Panc1 (cell line): ENCODE measurements around the gene FOXO1. TPM values are rescaled to one million over a fixed set of nuclear protein-coding genes. Genes with fewer than 3 reads are reported as not detected.

Experiments
- ATAC-seq: fragments of 200-7000 bp; cut with Tn5 transposase; 2 replicates; pipeline ENCODE4 v1.9.1; 2020; ENCODE audit warnings: mild to moderate bottlenecking, moderate library complexity
- BruUV-seq: library from RNA; stranded (reverse); fragments of 400-500 nt; replicated peaks from 2 replicates; lab custom pipeline; 2021; lab: Mats Ljungman, UMichigan
- CTCF ChIA-PET: fragments of 300-600 bp; sonication (Branson Sonifier 250); formaldehyde crosslinking; loops from one replicate; lab custom pipeline; 2022; ENCODE audit warnings: antibody characterized with exemption; lab: Charles Lee
- POLR2A ChIA-PET: fragments of 300-600 bp; sonication (Branson Sonifier 250); formaldehyde crosslinking; loops from one replicate; lab custom pipeline; 2022; ENCODE audit warnings: antibody characterized with exemption; lab: Charles Lee
- DNase-seq: peaks from one replicate; pipeline ENCODE4 v3.0.0-alpha.2; 2010; ENCODE audit warnings: low read depth, low spot score
- H3K27ac ChIP-seq: 2 replicates; pipeline ENCODE4 v1.5.1; 2011; ENCODE audit warnings: mild to moderate bottlenecking, low read length, inconsistent platforms
- H3K27me3 ChIP-seq: fragments of 200-500 bp; sonication (Bioruptor generic); 2 replicates; pipeline ENCODE4 v1.6.0; 2014; ENCODE audit warnings: low read length, inconsistent platforms; ENCODE audit not compliant: control insufficient read depth, insufficient read depth
- H3K36me3 ChIP-seq: fragments of 200-500 bp; sonication (Bioruptor generic); 2 replicates; pipeline ENCODE4 v1.5.1; 2014; ENCODE audit warnings: inconsistent platforms, mild to moderate bottlenecking, low read length, moderate library complexity; ENCODE audit not compliant: control insufficient read depth, insufficient read depth
- H3K4me1 ChIP-seq: 2 replicates; pipeline ENCODE4 v1.5.1; 2011; ENCODE audit warnings: inconsistent platforms, mild to moderate bottlenecking, low read length, moderate library complexity; ENCODE audit not compliant: control insufficient read depth, insufficient read depth
- H3K4me3 ChIP-seq, 2 experiments: 2 replicates each; pipeline ENCODE4 v1.5.1; 2011 to 2012; ENCODE audit warnings: low read depth in 2 of 2, low read length in 2 of 2, mild to moderate bottlenecking in 2 of 2, inconsistent platforms in 1 of 2, moderate library complexity in 1 of 2
- H3K9me3 ChIP-seq: fragments of 200-500 bp; sonication (Bioruptor generic); 2 replicates; pipeline ENCODE4 v1.5.1; 2014; ENCODE audit warnings: low read depth, mild to moderate bottlenecking, inconsistent platforms, low read length, moderate library complexity; ENCODE audit not compliant: control insufficient read depth, insufficient read depth
- CTCF ChIP-seq: fragments of 450-650 bp; IDR thresholded peaks from 2 replicates; pipeline ENCODE4 v1.5.1; 2017; ENCODE audit warnings: mild to moderate bottlenecking
- POLR2AphosphoS5 ChIP-seq: IDR thresholded peaks from 2 replicates; pipeline ENCODE4 v1.6.1; 2012; ENCODE audit warnings: mild to moderate bottlenecking, low read depth, low read length, moderate library complexity
- REST ChIP-seq, 2 experiments: IDR thresholded peaks; 2 replicates each; pipeline ENCODE4 v1.6.1; 2011 to 2012; ENCODE audit warnings: low read depth in 2 of 2, control low read depth in 1 of 2, low read length in 1 of 2, mild to moderate bottlenecking in 1 of 2, moderate library complexity in 1 of 2; ENCODE audit not compliant: insufficient read depth in 1 of 2
- SIN3A ChIP-seq: IDR thresholded peaks from 2 replicates; pipeline ENCODE4 v1.6.1; 2012; ENCODE audit warnings: low read depth, mild to moderate bottlenecking, low read length, moderate library complexity, borderline replicate concordance; ENCODE audit not compliant: insufficient read depth
- TCF7L2 ChIP-seq: IDR thresholded peaks from 2 replicates; pipeline ENCODE4 v1.6.1; 2011; ENCODE audit warnings: mild to moderate bottlenecking, low read depth, low read length, inconsistent platforms
- in situ Hi-C: cut with HindIII; loops from 2 replicates; pipeline ENCODE4 v1.10.0; 2016; ENCODE audit warnings: low sequenced_read_pairs, low pct_unique_long_range_greater_than_20kb
- intact Hi-C: fragments of 100-400 bp; cut with micrococcal nuclease; formaldehyde crosslinking; loops from one replicate; pipeline ENCODE4 v1.10.0; 2022; ENCODE audit not compliant: unreplicated experiment
- total RNA-seq: library from RNA; stranded (reverse); gene quantifications from one replicate; pipeline ENCODE4 v1.2.1, GENCODE V29; 2021; ENCODE audit not compliant: unreplicated experiment

The FOXO1 gene
- total RNA-seq, 1 experiment from 2014 or later = 2.1 TPM

- ChIA-PET CTCF (no interaction called here), POLR2A (no interaction called here)
- H3K36me3 ChIP-seq = no peaks in the 10 kb centered on the region; the same call in 1 of the 2 replicates
- no peaks in the 10 kb centered on the region; the same call in 1 of the 2 replicates for H3K4me1 ChIP-seq
- intact Hi-C loops (no loop called here), in situ Hi-C loops (no loop called here)
- H3K27ac ChIP-seq = no peak overlapping the region
- TF ChIP-seq TCF7L2 (no peak), CTCF (no peak), SIN3A (no peak), POLR2AphosphoS5 (no peak), REST (IDR thresholded peaks at IDR 0.05; ENCODE audit: insufficient read depth in 1 of 2, low read depth in 2 of 2, low read length in 1 of 2) (no peak)
- H3K27me3 ChIP-seq = peaks cover 1% of the 10 kb centered on the region; the same call in 1 of the 2 replicates
- no peak overlapping the region for H3K4me3 ChIP-seq
- no peak for DNase-seq
- ATAC-seq = no peak
- H3K9me3 ChIP-seq = no peaks in the 10 kb centered on the region
- BruUV-seq = no TSS peak
Observed at GRCh38 chr13:40662866-40663265, 3.6 kb downstream of the FOXO1 start.

GRCh38 chr13:40661875-40662665 is 4.4 kb downstream of the FOXO1 start:
- no peaks in the 10 kb centered on the region for H3K4me1 ChIP-seq
- H3K36me3 ChIP-seq = no peaks in the 10 kb centered on the region; the same call in 1 of the 2 replicates
- intact Hi-C loops (no loop called here), in situ Hi-C loops (no loop called here)
- BruUV-seq = no TSS peak
- ChIA-PET CTCF (interaction anchor here (0.7 kb wide), 1 partner anchor 12 kb away, joined by 13 read pairs; no protein-coding TSS in a partner anchor), POLR2A (no interaction called here)
- TF ChIP-seq POLR2AphosphoS5 (no peak), TCF7L2 (no peak), SIN3A (no peak), CTCF (no peak), REST (IDR thresholded peaks at IDR 0.05; ENCODE audit: insufficient read depth in 1 of 2, low read depth in 2 of 2, low read length in 1 of 2) (no peak)
- no peaks in the 10 kb centered on the region; the same call in 1 of the 2 replicates for H3K27me3 ChIP-seq
- H3K9me3 ChIP-seq = no peaks in the 10 kb centered on the region
- DNase-seq (no peak), ATAC-seq (no peak)
- H3K27ac ChIP-seq = no peak overlapping the region
- no peak overlapping the region for H3K4me3 ChIP-seq
